ENCODE results near the gene CACNA2D3.
"Not testable (repeated sequence)": the region's sequence is repeated elsewhere in the genome, so short reads cannot be mapped to it uniquely, and the experiment has no call there.

The CACNA2D3 gene

GRCh38 chr3:54622678-54623077 is 500.3 kb downstream of the CACNA2D3 start:
- H3K4me3 ChIP-seq (ENCODE audit: low read length in 2 of 2) = no peak overlapping the region

GRCh38 chr3:54625805-54626787 is 503.7 kb downstream of the CACNA2D3 start:
- Histone ChIP-seq H3K9me3 (ENCODE audit: control insufficient read depth in 2 of 2, low read length in 2 of 2) (no peaks in the 10 kb centered on the region), H3K27ac (ENCODE audit: low read length) (no peak overlapping the region), H3K9ac (ENCODE audit: low read length in 2 of 2) (no peak overlapping the region), H3K36me3 (ENCODE audit: control insufficient read depth in 2 of 2, insufficient read depth in 2 of 2, low read length in 2 of 2) (peaks cover 0 to 4% of the 10 kb centered on the region in 2 donors), H3K27me3 (ENCODE audit: control insufficient read depth in 1 of 2, insufficient read depth in 2 of 2, low read length in 2 of 2) (no peaks in the 10 kb centered on the region), H3K4me1 (ENCODE audit: control insufficient read depth, insufficient read depth, low read length) (no peaks in the 10 kb centered on the region), H3K4me3 (ENCODE audit: low read length in 2 of 2) (no peak overlapping the region)

More at GRCh38 chr3:54622678-54623077, 500.3 kb downstream of the CACNA2D3 start:
- Histone ChIP-seq H3K9me3 (ENCODE audit: control insufficient read depth in 2 of 2, low read length in 2 of 2) (no peaks in the 10 kb centered on the region), H3K27me3 (ENCODE audit: control insufficient read depth in 1 of 2, insufficient read depth in 2 of 2, low read length in 2 of 2) (no peaks in the 10 kb centered on the region), H3K4me1 (ENCODE audit: control insufficient read depth, insufficient read depth, low read length) (peaks cover 3% of the 10 kb centered on the region), H3K36me3 (ENCODE audit: control insufficient read depth in 2 of 2, insufficient read depth in 2 of 2, low read length in 2 of 2) (no peaks in the 10 kb centered on the region), H3K9ac (ENCODE audit: low read length in 2 of 2) (no peak overlapping the region), H3K27ac (ENCODE audit: low read length) (no peak overlapping the region)

GRCh38 chr3:54628888-54629441 is 506.6 kb downstream of the CACNA2D3 start:
- Histone ChIP-seq H3K36me3 (ENCODE audit: control insufficient read depth in 2 of 2, insufficient read depth in 2 of 2, low read length in 2 of 2) (peaks cover 0 to 4% of the 10 kb centered on the region in 2 donors), H3K9me3 (ENCODE audit: control insufficient read depth in 2 of 2, low read length in 2 of 2) (no peaks in the 10 kb centered on the region), H3K27me3 (ENCODE audit: control insufficient read depth in 1 of 2, insufficient read depth in 2 of 2, low read length in 2 of 2) (no peaks in the 10 kb centered on the region), H3K9ac (ENCODE audit: low read length in 2 of 2) (no peak overlapping the region), H3K4me1 (ENCODE audit: control insufficient read depth, insufficient read depth, low read length) (no peaks in the 10 kb centered on the region), H3K27ac (ENCODE audit: low read length) (no peak overlapping the region), H3K4me3 (ENCODE audit: low read length in 2 of 2) (no peak overlapping the region)

- Histone ChIP-seq H3K4me1 (ENCODE audit: control insufficient read depth, insufficient read depth, low read length) (no peaks in the 10 kb centered on the region), H3K27ac (ENCODE audit: low read length) (no peak overlapping the region)
Measured at GRCh38 chr3:54630101-54630623, 507.8 kb downstream of the CACNA2D3 start.

GRCh38 chr3:54631001-54631400 is 508.6 kb downstream of the CACNA2D3 start:
- not testable (repeated sequence) for H3K9me3 ChIP-seq (ENCODE audit: control insufficient read depth in 2 of 2, low read length in 2 of 2); H3K36me3 ChIP-seq (ENCODE audit: control insufficient read depth in 2 of 2, insufficient read depth in 2 of 2, low read length in 2 of 2)

More at GRCh38 chr3:54630101-54630623, 507.8 kb downstream of the CACNA2D3 start:
- no peaks in the 10 kb centered on the region for H3K9me3 ChIP-seq (ENCODE audit: control insufficient read depth in 2 of 2, low read length in 2 of 2)
- H3K4me3 ChIP-seq (ENCODE audit: low read length in 2 of 2) = no peak overlapping the region
- no peak overlapping the region for H3K9ac ChIP-seq (ENCODE audit: low read length in 2 of 2)
- H3K27me3 ChIP-seq (ENCODE audit: control insufficient read depth in 1 of 2, insufficient read depth in 2 of 2, low read length in 2 of 2) = no peaks in the 10 kb centered on the region
- H3K36me3 ChIP-seq (ENCODE audit: control insufficient read depth in 2 of 2, insufficient read depth in 2 of 2, low read length in 2 of 2) = peaks cover 0 to 4% of the 10 kb centered on the region in 2 donors

GRCh38 chr3:54631516-54632325 is 509.4 kb downstream of the CACNA2D3 start:
- no peaks in the 10 kb centered on the region for H3K9me3 ChIP-seq (ENCODE audit: control insufficient read depth in 2 of 2, low read length in 2 of 2)
- no peaks in the 10 kb centered on the region for H3K4me1 ChIP-seq (ENCODE audit: control insufficient read depth, insufficient read depth, low read length)
- no peak overlapping the region for H3K4me3 ChIP-seq (ENCODE audit: low read length in 2 of 2)
- no peak overlapping the region for H3K27ac ChIP-seq (ENCODE audit: low read length)
- H3K27me3 ChIP-seq (ENCODE audit: control insufficient read depth in 1 of 2, insufficient read depth in 2 of 2, low read length in 2 of 2) = no peaks in the 10 kb centered on the region
- peaks cover 0 to 4% of the 10 kb centered on the region in 2 donors for H3K36me3 ChIP-seq (ENCODE audit: control insufficient read depth in 2 of 2, insufficient read depth in 2 of 2, low read length in 2 of 2)
- H3K9ac ChIP-seq (ENCODE audit: low read length in 2 of 2) = no peak overlapping the region

More at GRCh38 chr3:54631001-54631400, 508.6 kb downstream of the CACNA2D3 start:
- not testable (repeated sequence) for H3K4me3 ChIP-seq (ENCODE audit: low read length in 2 of 2); H3K27me3 ChIP-seq (ENCODE audit: control insufficient read depth in 1 of 2, insufficient read depth in 2 of 2, low read length in 2 of 2); H3K4me1 ChIP-seq (ENCODE audit: control insufficient read depth, insufficient read depth, low read length); H3K27ac ChIP-seq (ENCODE audit: low read length); H3K9ac ChIP-seq (ENCODE audit: low read length in 2 of 2)

- no peaks in the 10 kb centered on the region for H3K9me3 ChIP-seq (ENCODE audit: control insufficient read depth in 2 of 2, low read length in 2 of 2)
- peaks cover 0 to 4% of the 10 kb centered on the region in 2 donors for H3K36me3 ChIP-seq (ENCODE audit: control insufficient read depth in 2 of 2, insufficient read depth in 2 of 2, low read length in 2 of 2)
- H3K27me3 ChIP-seq (ENCODE audit: control insufficient read depth in 1 of 2, insufficient read depth in 2 of 2, low read length in 2 of 2) = no peaks in the 10 kb centered on the region
- H3K4me1 ChIP-seq (ENCODE audit: control insufficient read depth, insufficient read depth, low read length) = no peaks in the 10 kb centered on the region
- no peak overlapping the region for H3K27ac ChIP-seq (ENCODE audit: low read length)
- no peak overlapping the region for H3K4me3 ChIP-seq (ENCODE audit: low read length in 2 of 2)
- H3K9ac ChIP-seq (ENCODE audit: low read length in 2 of 2) = no peak overlapping the region
Measured at GRCh38 chr3:54632326-54632665, 509.9 kb downstream of the CACNA2D3 start.

GRCh38 chr3:54632834-54633233 is 510.5 kb downstream of the CACNA2D3 start:
- Histone ChIP-seq H3K4me1 (ENCODE audit: control insufficient read depth, insufficient read depth, low read length) (no peaks in the 10 kb centered on the region), H3K27me3 (ENCODE audit: control insufficient read depth in 1 of 2, insufficient read depth in 2 of 2, low read length in 2 of 2) (no peaks in the 10 kb centered on the region), H3K4me3 (ENCODE audit: low read length in 2 of 2) (no peak overlapping the region), H3K9me3 (ENCODE audit: control insufficient read depth in 2 of 2, low read length in 2 of 2) (no peaks in the 10 kb centered on the region), H3K9ac (ENCODE audit: low read length in 2 of 2) (no peak overlapping the region), H3K27ac (ENCODE audit: low read length) (no peak overlapping the region), H3K36me3 (ENCODE audit: control insufficient read depth in 2 of 2, insufficient read depth in 2 of 2, low read length in 2 of 2) (peaks cover 0 to 4% of the 10 kb centered on the region in 2 donors)

GRCh38 chr3:54633444-54634121 is 511.2 kb downstream of the CACNA2D3 start:
- Histone ChIP-seq H3K36me3 (ENCODE audit: control insufficient read depth in 2 of 2, insufficient read depth in 2 of 2, low read length in 2 of 2) (peaks cover 0 to 4% of the 10 kb centered on the region in 2 donors), H3K9ac (ENCODE audit: low read length in 2 of 2) (no peak overlapping the region)

GRCh38 chr3:54634122-54634469 is 511.7 kb downstream of the CACNA2D3 start:
- Histone ChIP-seq H3K4me1 (ENCODE audit: control insufficient read depth, insufficient read depth, low read length) (no peaks in the 10 kb centered on the region), H3K27ac (ENCODE audit: low read length) (no peak overlapping the region), H3K27me3 (ENCODE audit: control insufficient read depth in 1 of 2, insufficient read depth in 2 of 2, low read length in 2 of 2) (no peaks in the 10 kb centered on the region), H3K9me3 (ENCODE audit: control insufficient read depth in 2 of 2, low read length in 2 of 2) (no peaks in the 10 kb centered on the region), H3K36me3 (ENCODE audit: control insufficient read depth in 2 of 2, insufficient read depth in 2 of 2, low read length in 2 of 2) (no peaks in the 10 kb centered on the region), H3K9ac (ENCODE audit: low read length in 2 of 2) (no peak overlapping the region), H3K4me3 (ENCODE audit: low read length in 2 of 2) (no peak overlapping the region)

More at GRCh38 chr3:54633444-54634121, 511.2 kb downstream of the CACNA2D3 start:
- no peaks in the 10 kb centered on the region for H3K9me3 ChIP-seq (ENCODE audit: control insufficient read depth in 2 of 2, low read length in 2 of 2)
- H3K27ac ChIP-seq (ENCODE audit: low read length) = no peak overlapping the region
- H3K4me3 ChIP-seq (ENCODE audit: low read length in 2 of 2) = no peak overlapping the region
- H3K27me3 ChIP-seq (ENCODE audit: control insufficient read depth in 1 of 2, insufficient read depth in 2 of 2, low read length in 2 of 2) = no peaks in the 10 kb centered on the region
- H3K4me1 ChIP-seq (ENCODE audit: control insufficient read depth, insufficient read depth, low read length) = no peaks in the 10 kb centered on the region

All from stomach smooth muscle (tissue), 2 donors.